ENCODE measurements around the gene ABCA3.

ABCA3 gene

DNA sequence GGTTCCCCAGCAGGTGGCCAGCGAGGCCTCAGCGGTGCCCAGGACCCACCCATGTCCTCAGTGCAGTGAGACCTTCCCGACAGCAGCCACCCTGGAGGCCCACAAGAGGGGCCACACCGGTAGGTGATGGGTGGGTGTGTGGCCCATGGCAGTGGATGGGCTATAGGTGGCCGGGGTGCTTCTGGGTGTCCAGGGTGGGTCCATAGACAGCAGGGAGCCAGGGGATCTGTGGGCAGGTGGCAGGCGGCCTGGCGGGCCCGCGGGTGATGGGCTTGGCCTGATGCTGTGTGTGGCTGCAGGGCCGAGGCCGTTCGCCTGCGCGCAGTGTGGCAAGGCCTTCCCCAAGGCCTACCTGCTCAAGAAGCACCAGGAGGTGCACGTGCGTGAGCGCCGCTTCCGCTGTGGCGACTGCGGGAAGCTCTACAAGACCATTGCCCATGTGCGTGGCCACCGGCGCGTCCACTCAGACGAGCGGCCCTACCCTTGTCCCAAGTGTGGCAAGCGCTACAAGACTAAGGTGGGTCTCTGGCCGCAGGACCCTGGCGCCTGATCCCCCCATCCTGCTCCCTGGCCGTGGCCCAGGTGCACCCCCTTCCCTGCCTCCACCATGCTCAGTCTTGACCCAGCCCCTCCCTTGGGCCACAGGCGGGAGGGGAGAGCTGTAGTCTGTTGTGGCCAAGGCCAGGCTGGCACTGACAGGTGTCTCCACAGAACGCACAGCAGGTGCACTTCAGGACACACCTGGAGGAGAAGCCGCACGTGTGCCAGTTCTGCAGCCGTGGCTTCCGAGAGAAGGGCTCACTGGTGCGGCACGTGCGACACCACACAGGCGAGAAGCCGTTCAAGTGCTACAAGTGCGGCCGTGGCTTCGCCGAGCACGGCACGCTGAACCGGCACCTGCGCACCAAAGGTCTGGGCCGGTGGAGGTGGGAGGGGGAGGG is 106.4 kb downstream of the ABCA3 start:
- Histone ChIP-seq H3K4me3 (ENCODE audit: low read depth, low read length) (no peak overlapping the region), H3K27ac (ENCODE audit: low read depth, low read length) (no peak overlapping the region), H3K36me3 (ENCODE audit: insufficient read depth, low read length) (peaks cover 9% of the 10 kb centered on the region; the same call in 1 of the 2 replicates), H3K4me1 (ENCODE audit: control insufficient read depth, insufficient read depth, low read length, unreplicated experiment) (peaks cover 3% of the 10 kb centered on the region), H3K27me3 (ENCODE audit: insufficient read depth, low read length) (no peaks in the 10 kb centered on the region), H3K79me2 (ENCODE audit: control insufficient read depth, insufficient read depth, low read length, unreplicated experiment) (peaks cover 2% of the 10 kb centered on the region), H2AFZ (ENCODE audit: low read length, unreplicated experiment) (no peak overlapping the region)

- H3K79me2 ChIP-seq (ENCODE audit: control insufficient read depth, insufficient read depth, low read length, unreplicated experiment), result peaks cover 7% of the 10 kb centered on the region
- H3K36me3 ChIP-seq (ENCODE audit: insufficient read depth, low read length), result peaks cover 9% of the 10 kb centered on the region; the same call in 1 of the 2 replicates
These were observed 107.3 kb downstream of the ABCA3 start for GRCh38 chr16:2233046-2233775.

DNA sequence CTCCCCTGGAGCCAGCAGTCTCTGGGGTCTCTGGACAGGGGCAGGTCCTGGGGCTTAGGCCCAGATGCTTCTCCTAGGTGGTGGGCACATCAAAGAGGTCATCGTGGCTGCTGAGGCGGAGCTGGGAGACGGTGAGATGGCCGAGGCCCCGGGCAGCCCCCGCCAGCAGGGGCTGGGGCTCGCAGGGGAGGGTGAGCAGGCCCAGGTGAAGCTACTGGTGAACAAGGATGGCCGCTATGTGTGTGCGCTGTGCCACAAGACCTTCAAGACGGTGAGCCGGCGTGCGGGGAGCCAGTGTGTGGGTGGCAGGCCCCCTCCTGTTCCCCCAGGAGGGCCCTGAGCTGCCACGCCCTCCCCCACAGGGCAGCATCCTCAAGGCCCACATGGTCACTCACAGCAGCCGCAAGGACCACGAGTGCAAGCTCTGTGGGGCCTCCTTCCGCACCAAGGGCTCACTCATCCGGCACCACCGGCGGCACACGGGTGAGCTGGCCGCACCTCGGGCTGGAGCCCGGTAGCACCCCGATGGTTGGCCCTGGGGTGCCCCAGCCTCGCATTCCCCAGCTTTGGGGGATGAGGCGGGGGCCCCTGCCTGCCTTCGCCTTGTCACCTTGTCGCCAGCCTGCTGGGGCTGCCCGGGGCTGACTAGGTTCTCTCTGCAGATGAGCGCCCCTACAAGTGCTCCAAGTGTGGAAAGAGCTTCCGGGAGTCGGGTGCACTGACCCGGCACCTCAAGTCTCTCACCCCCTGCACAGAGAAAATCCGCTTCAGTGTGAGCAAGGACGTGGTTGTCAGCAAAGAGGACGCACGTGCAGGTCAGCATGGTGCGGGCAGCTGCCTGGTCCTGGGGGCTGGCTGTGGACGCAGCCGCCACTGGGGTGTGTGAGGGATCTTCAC is 108.2 kb downstream of the ABCA3 start:
- peaks cover 12% of the 10 kb centered on the region for H3K79me2 ChIP-seq (ENCODE audit: control insufficient read depth, insufficient read depth, low read length, unreplicated experiment)
- H3K27me3 ChIP-seq (ENCODE audit: insufficient read depth, low read length), result no peaks in the 10 kb centered on the region
- no peak overlapping the region for H3K27ac ChIP-seq (ENCODE audit: low read depth, low read length)
- no peak overlapping the region for H3K4me3 ChIP-seq (ENCODE audit: low read depth, low read length)
- H3K36me3 ChIP-seq (ENCODE audit: insufficient read depth, low read length), result peaks cover 9% of the 10 kb centered on the region; the same call in 1 of the 2 replicates
- no peak overlapping the region for H2AFZ ChIP-seq (ENCODE audit: low read length, unreplicated experiment)
- peaks cover 3% of the 10 kb centered on the region for H3K4me1 ChIP-seq (ENCODE audit: control insufficient read depth, insufficient read depth, low read length, unreplicated experiment)

More at GRCh38 chr16:2233046-2233775, 107.3 kb downstream of the ABCA3 start:
- no peaks in the 10 kb centered on the region for H3K27me3 ChIP-seq (ENCODE audit: insufficient read depth, low read length)
- no peak overlapping the region for H3K27ac ChIP-seq (ENCODE audit: low read depth, low read length)
- no peak overlapping the region for H2AFZ ChIP-seq (ENCODE audit: low read length, unreplicated experiment)
- no peak overlapping the region for H3K4me3 ChIP-seq (ENCODE audit: low read depth, low read length)
- H3K4me1 ChIP-seq (ENCODE audit: control insufficient read depth, insufficient read depth, low read length, unreplicated experiment), result peaks cover 3% of the 10 kb centered on the region

- Histone ChIP-seq H3K36me3 (ENCODE audit: insufficient read depth, low read length) (peaks cover 9% of the 10 kb centered on the region; the same call in 1 of the 2 replicates), H3K4me1 (ENCODE audit: control insufficient read depth, insufficient read depth, low read length, unreplicated experiment) (peaks cover 7% of the 10 kb centered on the region), H3K27ac (ENCODE audit: low read depth, low read length) (no peak overlapping the region)
These were observed 109.3 kb downstream of the ABCA3 start for GRCh38 chr16:2231016-2231931.

DNA sequence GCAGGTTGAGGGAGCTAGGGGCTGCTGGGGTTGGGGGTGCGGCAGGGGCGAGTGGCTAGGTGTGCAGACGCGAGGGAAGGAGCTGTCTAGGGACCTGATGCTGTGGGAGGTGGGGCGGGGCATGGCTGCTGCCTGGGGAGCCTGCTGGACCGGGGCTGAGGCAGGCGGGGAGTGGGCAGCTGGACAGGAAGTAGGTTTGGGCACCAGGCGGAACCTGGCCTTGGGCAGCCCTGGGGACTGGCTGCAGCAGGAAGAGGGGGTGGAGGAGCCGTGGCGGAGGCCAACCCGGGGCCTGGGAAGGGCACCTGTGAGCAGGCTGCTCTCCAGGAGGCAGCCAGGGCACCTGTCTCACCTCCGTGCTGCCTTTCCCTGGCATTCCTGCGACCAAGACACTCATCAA is 110.2 kb downstream of the ABCA3 start:
- H3K36me3 ChIP-seq (ENCODE audit: insufficient read depth, low read length), result peaks cover 9% of the 10 kb centered on the region; the same call in 1 of the 2 replicates
- H3K27ac ChIP-seq (ENCODE audit: low read depth, low read length), result no peak overlapping the region
- H3K4me1 ChIP-seq (ENCODE audit: control insufficient read depth, insufficient read depth, low read length, unreplicated experiment), result peaks cover 11% of the 10 kb centered on the region
- no peaks in the 10 kb centered on the region for H3K27me3 ChIP-seq (ENCODE audit: insufficient read depth, low read length)
- peaks cover 30% of the 10 kb centered on the region for H3K79me2 ChIP-seq (ENCODE audit: control insufficient read depth, insufficient read depth, low read length, unreplicated experiment)
- no peak overlapping the region for H3K4me3 ChIP-seq (ENCODE audit: low read depth, low read length)
- H2AFZ ChIP-seq (ENCODE audit: low read length, unreplicated experiment), result no peak overlapping the region

More at GRCh38 chr16:2231016-2231931, 109.3 kb downstream of the ABCA3 start:
- Histone ChIP-seq H3K4me3 (ENCODE audit: low read depth, low read length) (no peak overlapping the region), H3K27me3 (ENCODE audit: insufficient read depth, low read length) (no peaks in the 10 kb centered on the region), H2AFZ (ENCODE audit: low read length, unreplicated experiment) (no peak overlapping the region), H3K79me2 (ENCODE audit: control insufficient read depth, insufficient read depth, low read length, unreplicated experiment) (peaks cover 21% of the 10 kb centered on the region)

DNA sequence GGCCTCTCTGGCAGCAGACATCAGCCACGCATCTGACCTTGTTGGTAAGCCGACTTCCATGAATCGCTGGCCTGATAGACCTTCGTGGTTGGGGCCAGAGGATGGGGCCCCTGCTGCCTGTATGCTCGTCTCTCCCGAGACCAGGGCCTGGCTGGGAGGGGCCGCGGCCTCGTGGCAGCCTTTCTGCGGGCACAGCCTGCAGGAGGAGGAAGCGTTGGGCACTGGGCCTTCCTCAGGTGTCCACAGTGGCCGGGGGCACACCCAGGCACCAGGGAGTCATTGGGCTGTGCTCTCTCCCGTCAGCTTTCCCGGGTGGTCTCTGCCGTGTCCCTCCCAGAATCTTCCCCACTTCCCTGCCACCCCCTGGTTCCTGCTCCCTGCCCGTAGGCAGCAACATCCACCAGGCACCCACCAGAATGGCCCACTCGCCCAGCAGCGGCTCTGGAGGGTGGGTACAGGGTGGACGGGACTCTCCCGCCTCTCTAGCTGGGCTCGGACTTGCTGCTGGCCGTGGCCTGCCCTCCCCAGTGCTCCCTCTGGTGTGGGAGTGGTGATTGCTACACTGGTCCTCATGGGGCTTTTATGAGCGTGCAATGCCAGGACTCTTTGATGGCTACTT is 110.8 kb downstream of the ABCA3 start:
- no peak overlapping the region for H3K27ac ChIP-seq (ENCODE audit: low read depth, low read length)

DNA sequence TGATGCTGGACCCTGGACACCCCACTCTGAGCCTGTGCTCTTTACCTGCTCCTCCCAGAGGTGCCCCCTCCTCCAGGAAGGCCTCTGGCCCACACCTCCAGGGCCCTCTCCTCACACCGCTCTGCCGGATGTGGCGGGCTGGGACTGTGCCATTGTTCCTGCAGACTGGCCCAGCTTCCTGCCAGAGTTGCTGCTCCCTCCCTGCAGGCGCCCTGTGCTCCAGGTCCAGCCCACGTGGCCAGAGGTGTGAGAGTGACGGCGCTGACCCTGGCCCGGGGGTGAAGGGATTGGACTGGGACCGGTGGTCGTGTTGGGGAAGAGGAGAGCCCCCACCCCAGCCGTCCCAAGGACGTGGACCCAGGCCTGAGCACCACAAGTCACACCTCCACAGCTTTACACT is 111.4 kb downstream of the ABCA3 start:
- peaks cover 43% of the 10 kb centered on the region for H3K79me2 ChIP-seq (ENCODE audit: control insufficient read depth, insufficient read depth, low read length, unreplicated experiment)
- no peak overlapping the region for H3K4me3 ChIP-seq (ENCODE audit: low read depth, low read length)
- peaks cover 11% of the 10 kb centered on the region for H3K4me1 ChIP-seq (ENCODE audit: control insufficient read depth, insufficient read depth, low read length, unreplicated experiment)
- H3K27me3 ChIP-seq (ENCODE audit: insufficient read depth, low read length), result no peaks in the 10 kb centered on the region
- peaks cover 7% of the 10 kb centered on the region; the same call in 1 of the 2 replicates for H3K36me3 ChIP-seq (ENCODE audit: insufficient read depth, low read length)
- no peak overlapping the region for H2AFZ ChIP-seq (ENCODE audit: low read length, unreplicated experiment)
- H3K27ac ChIP-seq (ENCODE audit: low read depth, low read length), result no peak overlapping the region

More for the DNA sequence above, 110.8 kb downstream of the ABCA3 start:
- H2AFZ ChIP-seq (ENCODE audit: low read length, unreplicated experiment), result no peak overlapping the region
- peaks cover 37% of the 10 kb centered on the region for H3K79me2 ChIP-seq (ENCODE audit: control insufficient read depth, insufficient read depth, low read length, unreplicated experiment)
- no peaks in the 10 kb centered on the region for H3K27me3 ChIP-seq (ENCODE audit: insufficient read depth, low read length)
- peaks cover 11% of the 10 kb centered on the region for H3K4me1 ChIP-seq (ENCODE audit: control insufficient read depth, insufficient read depth, low read length, unreplicated experiment)
- H3K4me3 ChIP-seq (ENCODE audit: low read depth, low read length), result no peak overlapping the region
- H3K36me3 ChIP-seq (ENCODE audit: insufficient read depth, low read length), result peaks cover 9% of the 10 kb centered on the region; the same call in 1 of the 2 replicates

DNA sequence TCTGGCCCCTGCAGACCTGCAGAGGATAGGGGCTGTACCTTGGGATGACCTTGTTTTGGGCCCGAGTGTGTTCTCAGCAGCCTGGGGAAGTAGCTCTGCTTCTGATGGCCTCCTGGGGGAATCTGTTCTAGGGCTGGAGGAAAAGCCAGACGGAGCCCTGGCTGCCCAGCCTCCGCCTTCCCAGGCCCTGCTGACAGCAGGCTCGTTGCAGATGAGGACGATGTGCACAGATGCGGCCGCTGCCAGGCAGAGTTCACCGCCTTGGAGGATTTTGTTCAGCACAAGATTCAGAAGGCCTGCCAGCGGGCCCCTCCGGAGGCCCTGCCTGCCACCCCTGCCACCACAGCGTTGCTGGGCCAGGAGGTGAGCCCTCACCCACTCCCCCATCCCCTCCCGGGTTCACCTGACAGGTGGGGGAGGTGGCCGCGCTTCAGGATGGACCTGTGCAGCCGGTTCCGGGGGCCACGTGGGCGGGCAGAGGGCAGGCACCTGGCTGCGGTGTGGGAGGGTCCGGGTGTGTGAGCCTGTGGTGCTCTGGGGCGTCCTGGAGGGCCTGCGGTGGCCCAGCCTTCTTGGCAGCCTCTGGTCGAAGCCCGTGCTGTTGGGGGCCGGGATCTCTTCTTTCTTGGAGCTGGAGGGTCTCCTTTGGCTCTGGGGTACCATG is 112.2 kb downstream of the ABCA3 start:
- H3K79me2 ChIP-seq (ENCODE audit: control insufficient read depth, insufficient read depth, low read length, unreplicated experiment), result peaks cover 46% of the 10 kb centered on the region
- peaks cover 2% of the 10 kb centered on the region; the same call in 1 of the 2 replicates for H3K36me3 ChIP-seq (ENCODE audit: insufficient read depth, low read length)
- no peak overlapping the region for H3K4me3 ChIP-seq (ENCODE audit: low read depth, low read length)
- no peak overlapping the region for H3K27ac ChIP-seq (ENCODE audit: low read depth, low read length)
- no peak overlapping the region for H2AFZ ChIP-seq (ENCODE audit: low read length, unreplicated experiment)
- peaks cover 11% of the 10 kb centered on the region for H3K4me1 ChIP-seq (ENCODE audit: control insufficient read depth, insufficient read depth, low read length, unreplicated experiment)
- no peaks in the 10 kb centered on the region for H3K27me3 ChIP-seq (ENCODE audit: insufficient read depth, low read length)

DNA sequence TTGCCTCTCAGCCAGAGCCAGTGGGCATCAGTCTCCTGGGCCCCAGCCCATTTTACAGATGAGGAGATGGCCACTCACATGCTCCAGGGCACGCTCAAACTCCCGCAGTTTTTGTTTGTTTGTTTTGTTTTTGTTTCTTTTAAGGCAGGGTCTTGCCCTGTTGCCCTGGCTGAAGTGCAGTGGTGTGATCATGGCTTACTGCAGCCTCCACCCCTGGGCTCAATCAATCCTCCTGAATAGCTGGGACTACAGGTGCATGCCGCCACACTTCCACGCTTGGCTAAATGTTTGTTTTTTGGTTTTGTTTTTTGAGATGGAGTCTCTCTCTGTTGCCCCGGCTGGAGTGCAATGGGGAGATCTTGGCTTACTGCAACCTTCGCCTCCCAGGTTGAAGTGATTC is 113.6 kb downstream of the ABCA3 start:
- Histone ChIP-seq H2AFZ (ENCODE audit: low read length, unreplicated experiment) (no peak overlapping the region), H3K27me3 (ENCODE audit: insufficient read depth, low read length) (no peaks in the 10 kb centered on the region), H3K27ac (ENCODE audit: low read depth, low read length) (no peak overlapping the region), H3K36me3 (ENCODE audit: insufficient read depth, low read length) (peaks cover 2% of the 10 kb centered on the region; the same call in 1 of the 2 replicates), H3K4me1 (ENCODE audit: control insufficient read depth, insufficient read depth, low read length, unreplicated experiment) (peaks cover 11% of the 10 kb centered on the region), H3K4me3 (ENCODE audit: low read depth, low read length) (no peak overlapping the region), H3K79me2 (ENCODE audit: control insufficient read depth, insufficient read depth, low read length, unreplicated experiment) (peaks cover 46% of the 10 kb centered on the region)
